ENCODE data around the gene OTOF. TPM values are rescaled to one million over a fixed set of nuclear protein-coding genes. Genes with fewer than 3 reads are reported as not detected.

Gene OTOF
- total RNA-seq, 1 donor from 2014 or later = not detected

DNA sequence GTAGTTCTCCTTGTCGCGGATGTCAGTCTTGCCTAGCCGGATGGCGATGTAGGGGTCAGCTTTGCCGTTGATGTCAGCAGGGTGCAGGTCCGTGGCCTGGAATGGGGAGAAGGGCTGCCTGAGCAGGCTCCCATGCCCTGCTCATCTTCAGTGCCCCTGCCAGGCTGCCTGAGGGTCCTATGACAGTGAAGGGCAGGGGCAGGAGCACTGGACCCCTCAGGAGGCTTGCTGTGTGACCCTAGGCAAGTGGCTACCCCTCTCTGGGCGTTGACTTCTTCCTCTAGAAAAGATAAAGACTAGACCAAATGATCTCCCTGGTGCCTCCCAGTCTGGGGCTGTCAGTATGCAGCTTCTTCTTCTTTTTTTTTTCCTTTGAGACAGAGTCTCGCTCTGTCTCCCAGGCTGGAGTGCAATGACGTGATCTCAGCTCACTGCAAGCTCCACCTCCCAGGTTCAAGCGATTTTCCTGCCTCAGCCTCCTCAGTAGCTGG, 11.9 kb downstream of the OTOF start:
- TF ChIP-seq, protein P1, sequence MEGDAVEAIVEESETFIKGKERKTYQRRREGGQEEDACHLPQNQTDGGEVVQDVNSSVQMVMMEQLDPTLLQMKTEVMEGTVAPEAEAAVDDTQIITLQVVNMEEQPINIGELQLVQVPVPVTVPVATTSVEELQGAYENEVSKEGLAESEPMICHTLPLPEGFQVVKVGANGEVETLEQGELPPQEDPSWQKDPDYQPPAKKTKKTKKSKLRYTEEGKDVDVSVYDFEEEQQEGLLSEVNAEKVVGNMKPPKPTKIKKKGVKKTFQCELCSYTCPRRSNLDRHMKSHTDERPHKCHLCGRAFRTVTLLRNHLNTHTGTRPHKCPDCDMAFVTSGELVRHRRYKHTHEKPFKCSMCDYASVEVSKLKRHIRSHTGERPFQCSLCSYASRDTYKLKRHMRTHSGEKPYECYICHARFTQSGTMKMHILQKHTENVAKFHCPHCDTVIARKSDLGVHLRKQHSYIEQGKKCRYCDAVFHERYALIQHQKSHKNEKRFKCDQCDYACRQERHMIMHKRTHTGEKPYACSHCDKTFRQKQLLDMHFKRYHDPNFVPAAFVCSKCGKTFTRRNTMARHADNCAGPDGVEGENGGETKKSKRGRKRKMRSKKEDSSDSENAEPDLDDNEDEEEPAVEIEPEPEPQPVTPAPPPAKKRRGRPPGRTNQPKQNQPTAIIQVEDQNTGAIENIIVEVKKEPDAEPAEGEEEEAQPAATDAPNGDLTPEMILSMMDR (conservative IDR thresholded peaks at IDR 0.05; ENCODE audit: low read depth, low read length) = no peak
- no peak for DNase-seq (ENCODE audit: low read depth)
- no peak overlapping the region for H3K4me3 ChIP-seq (ENCODE audit: low read depth, low read length)

DNA sequence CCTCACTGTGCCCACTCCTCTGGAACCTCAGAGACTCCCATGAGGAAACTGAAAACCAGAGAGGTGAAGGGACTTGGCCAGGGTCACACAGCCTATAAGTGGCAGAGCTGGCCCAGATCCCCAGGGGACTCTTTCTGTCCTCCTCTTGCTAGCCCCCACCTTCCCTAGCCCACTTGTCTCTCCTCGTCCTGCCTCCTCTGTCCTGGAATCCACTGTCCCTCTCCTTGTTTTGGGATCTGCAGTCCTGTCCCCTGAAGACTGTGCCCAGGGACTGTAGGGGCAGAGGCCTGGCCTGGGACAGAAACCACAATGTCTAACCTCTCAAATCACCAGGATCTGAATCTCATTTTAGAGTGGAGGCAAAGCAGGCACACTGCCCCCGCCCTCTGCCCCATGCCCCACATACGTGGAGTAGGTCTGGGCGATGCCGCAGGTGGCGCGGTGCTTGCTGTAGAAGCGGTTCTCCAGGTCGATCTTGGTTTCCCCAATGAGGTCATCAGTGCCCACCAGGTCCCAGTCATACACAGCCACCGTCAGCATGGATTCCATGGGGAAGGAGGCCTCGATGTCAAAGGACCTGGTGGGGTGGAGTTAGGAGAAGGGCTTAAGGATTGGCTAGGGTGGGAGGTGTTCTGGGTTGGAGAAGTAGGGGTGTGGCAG, 12.5 kb downstream of the OTOF start:
- TF ChIP-seq, protein P1 (conservative IDR thresholded peaks at IDR 0.05; ENCODE audit: low read depth, low read length) = no peak
- no peak overlapping the region for H3K4me3 ChIP-seq (ENCODE audit: low read depth, low read length)
- no peak for DNase-seq (ENCODE audit: low read depth)

DNA sequence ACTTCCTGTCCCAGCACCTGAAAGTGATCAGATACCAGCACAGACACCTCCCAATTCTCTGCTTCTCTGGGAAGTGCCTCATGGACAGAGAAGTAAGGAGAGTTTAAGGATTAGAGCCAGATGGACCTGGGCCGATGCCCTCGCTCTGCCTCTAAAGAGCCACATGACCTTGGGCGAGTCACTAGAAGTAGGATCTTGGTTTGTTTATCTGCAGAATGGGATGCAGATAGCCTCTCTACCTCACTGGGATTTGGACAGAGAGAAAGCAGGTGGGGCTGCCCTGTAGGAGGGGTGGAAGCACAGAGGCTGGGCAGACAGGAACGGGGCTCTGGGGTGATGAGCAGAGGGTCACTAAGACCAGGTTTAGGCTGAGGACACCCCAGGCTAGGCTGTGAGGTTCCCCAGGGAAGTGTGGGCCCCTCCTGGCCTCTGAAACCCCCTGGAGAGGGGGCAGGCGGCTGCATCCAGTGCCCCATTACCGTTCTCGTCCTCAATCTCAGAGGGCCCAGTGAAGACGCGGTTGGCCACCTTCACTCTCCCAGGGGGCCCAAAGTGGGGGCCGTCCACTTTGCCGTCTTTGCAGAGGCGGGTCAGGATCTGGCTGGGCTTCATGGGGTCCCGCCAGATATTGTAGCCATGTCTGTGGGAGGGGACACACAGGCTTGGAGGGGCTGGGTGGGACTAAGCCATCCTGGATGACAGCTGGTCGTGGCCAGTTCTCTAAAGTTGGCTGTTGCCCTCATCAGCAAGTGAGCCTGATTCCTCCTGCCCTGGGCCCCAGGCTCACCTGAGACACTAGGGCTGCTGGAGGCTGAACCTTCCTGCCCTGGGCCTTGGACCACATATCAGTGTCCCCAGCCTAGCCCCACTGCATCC, 13.3 kb downstream of the OTOF start:
- TF ChIP-seq, protein P1 (conservative IDR thresholded peaks at IDR 0.05; ENCODE audit: low read depth, low read length) = no peak
- H3K4me3 ChIP-seq (ENCODE audit: low read depth, low read length) = no peak overlapping the region
- no peak for DNase-seq (ENCODE audit: low read depth)

DNA sequence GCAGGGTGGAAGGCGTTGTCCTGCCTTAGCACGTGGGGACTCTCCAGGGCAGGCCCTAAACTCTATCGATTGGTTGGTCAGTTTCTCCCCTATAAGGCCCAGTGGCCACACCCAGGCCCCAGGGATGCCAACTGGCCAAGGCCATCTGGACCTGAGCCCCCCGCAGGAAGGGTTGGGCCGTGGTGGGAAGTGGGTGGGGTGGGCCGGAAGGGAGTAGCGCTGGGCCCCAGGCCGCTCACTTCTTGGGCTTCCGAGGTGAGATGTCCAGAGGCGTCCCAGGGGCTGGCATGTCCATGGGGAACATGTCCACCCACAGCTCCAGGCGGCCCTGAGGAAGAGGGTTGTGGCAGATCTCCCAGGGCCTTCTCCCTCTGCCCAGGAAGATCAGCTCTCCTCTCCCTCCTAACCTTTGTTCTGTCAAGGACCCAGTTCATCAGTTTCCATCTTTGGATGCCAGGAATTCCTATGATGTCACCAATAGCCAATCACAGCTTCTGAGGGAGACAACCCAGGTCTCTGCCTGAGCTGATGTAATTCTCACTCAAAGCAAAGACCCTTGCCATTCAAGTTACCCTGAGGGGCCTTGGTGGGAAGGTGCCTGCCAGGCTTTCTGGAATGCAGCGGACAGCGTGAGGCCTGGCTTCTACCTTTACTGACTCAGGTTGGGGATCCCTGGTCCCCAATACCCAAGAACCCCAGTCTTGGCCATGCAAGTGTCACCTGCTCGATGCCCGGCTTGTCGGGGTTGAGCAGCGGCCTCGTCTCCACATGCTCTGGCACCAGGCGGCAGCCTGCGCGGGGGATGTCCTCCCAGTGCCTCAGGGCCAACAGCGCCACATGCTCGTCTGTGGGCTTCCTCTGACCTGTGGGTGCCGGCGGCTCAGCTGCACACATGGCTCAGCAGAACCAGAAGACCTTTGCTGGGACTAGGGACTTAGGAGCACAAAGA, 14.4 kb downstream of the OTOF start:
- TF ChIP-seq, protein P1 (conservative IDR thresholded peaks at IDR 0.05; ENCODE audit: low read depth, low read length) = no peak
- DNase-seq (ENCODE audit: low read depth) = no peak
- H3K4me3 ChIP-seq (ENCODE audit: low read depth, low read length) = no peak overlapping the region

DNA sequence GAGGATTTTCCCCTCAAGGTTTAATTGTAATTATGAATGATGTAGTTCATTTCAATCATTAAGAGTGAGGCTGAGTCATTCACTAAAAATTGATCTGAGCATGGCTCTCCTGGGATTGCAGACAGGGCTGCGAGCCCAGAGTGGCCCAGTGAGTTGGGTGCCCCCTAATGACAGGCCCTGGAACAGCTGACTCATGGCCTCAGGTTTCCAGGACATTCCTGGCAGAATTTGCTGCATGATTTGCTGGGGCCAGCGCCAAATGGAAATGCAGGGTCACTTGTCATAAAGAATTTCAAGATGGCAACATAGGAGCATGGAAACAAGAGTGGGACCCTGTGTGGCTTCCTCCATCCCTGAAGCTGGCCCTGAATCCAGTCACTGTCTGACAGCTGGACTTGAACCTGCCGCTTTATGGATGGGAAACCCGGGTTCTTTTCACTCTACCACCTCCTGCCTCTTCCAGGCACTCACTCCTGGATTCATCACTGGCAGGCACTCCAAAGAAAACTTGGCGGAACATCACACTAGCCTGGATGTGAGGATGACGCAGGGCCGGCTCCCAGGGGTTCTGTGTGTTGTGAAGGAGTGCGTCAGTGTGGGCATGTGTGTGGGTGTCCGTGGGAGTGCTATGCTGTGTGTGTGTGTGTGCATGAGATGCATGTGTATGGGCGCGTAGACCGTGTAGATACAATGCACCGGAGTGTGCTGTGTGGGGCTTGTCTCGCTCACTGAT, 15.2 kb downstream of the OTOF start:
- DNase-seq (ENCODE audit: low read depth) = peak; percentile 35
- no peak overlapping the region for H3K4me3 ChIP-seq (ENCODE audit: low read depth, low read length)
- TF ChIP-seq, protein P1 (conservative IDR thresholded peaks at IDR 0.05; ENCODE audit: low read depth, low read length) = peak; percentile 84

DNA sequence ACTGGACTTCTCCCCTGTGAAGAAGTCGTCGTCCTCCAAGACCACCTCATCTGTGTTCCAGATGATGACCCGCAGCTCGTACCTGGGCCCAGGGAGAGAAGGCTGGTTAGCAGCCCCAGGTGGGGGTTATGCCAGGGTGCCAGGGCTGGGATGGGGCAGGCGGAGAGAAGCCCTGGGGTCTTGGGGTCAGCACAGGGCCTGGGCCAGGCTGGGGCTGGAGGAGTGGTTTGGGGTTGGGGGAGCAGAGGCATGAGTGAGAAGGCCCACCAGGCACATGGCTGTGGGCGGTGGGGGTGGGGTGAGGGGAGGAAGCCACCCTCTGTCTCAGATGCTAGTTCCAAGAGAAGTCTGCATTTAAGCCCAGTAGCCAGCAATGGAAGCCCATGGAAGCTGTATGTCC, 15.8 kb downstream of the OTOF start:
- no peak for DNase-seq (ENCODE audit: low read depth)
- no peak overlapping the region for H3K4me3 ChIP-seq (ENCODE audit: low read depth, low read length)
- TF ChIP-seq, protein P1 (conservative IDR thresholded peaks at IDR 0.05; ENCODE audit: low read depth, low read length) = no peak

Data from epithelial cell of proximal tubule (primary cell).